PC-9 (cell line): ENCODE measurements around the gene ACACB. TPM values are rescaled to one million over a fixed set of nuclear protein-coding genes. Genes with fewer than 3 reads are reported as not detected.

Source experiments
- BruUV-seq: library from RNA; stranded (reverse); fragments of 400-500 nt; replicated peaks from 2 replicates; lab custom pipeline; 2021; lab: Mats Ljungman, UMichigan
- CTCF ChIA-PET: fragments of 300-600 bp; sonication (Branson Sonifier 250); formaldehyde crosslinking; loops from one replicate; lab custom pipeline; 2022; ENCODE audit warnings: antibody characterized with exemption; lab: Charles Lee
- POLR2A ChIA-PET: fragments of 300-600 bp; sonication (Branson Sonifier 250); formaldehyde crosslinking; loops from one replicate; lab custom pipeline; 2022; ENCODE audit warnings: antibody characterized with exemption; ENCODE audit not compliant: unreplicated experiment; lab: Charles Lee
- DNase-seq, 2 experiments: peaks; one replicate each; pipeline versions ENCODE4 v3.0.0 to v3.0.0-alpha.2; 2015 to 2022; ENCODE audit warnings: mixed read lengths in 1 of 2
- H2AFZ ChIP-seq: fragments of 200-600 bp; sonication (generic); 2 replicates; pipeline ENCODE4 v1.8.1; 2017; ENCODE audit warnings: antibody characterized with exemption
- H3F3A ChIP-seq: fragments of 200-600 bp; sonication (generic); 2 replicates; pipeline ENCODE4 v1.8.1; 2017; ENCODE audit warnings: antibody characterized with exemption, mild to moderate bottlenecking, low read depth; ENCODE audit not compliant: insufficient read depth
- H3K27ac ChIP-seq: fragments of 200-600 bp; sonication (generic); 2 replicates; pipeline ENCODE4 v1.6.1; 2016; ENCODE audit warnings: mixed run types
- H3K27me3 ChIP-seq: fragments of 200-600 bp; sonication (generic); 2 replicates; pipeline ENCODE4 v1.6.1; 2016; ENCODE audit warnings: low read depth, mixed run types; ENCODE audit not compliant: insufficient read depth
- H3K36me3 ChIP-seq: fragments of 200-600 bp; sonication (generic); 2 replicates; pipeline ENCODE4 v1.6.1; 2016; ENCODE audit warnings: low read depth, mixed run types
- H3K4me1 ChIP-seq: fragments of 200-600 bp; sonication (generic); replicated peaks from 2 replicates; pipeline ENCODE4 v1.6.1; 2016; ENCODE audit warnings: mixed run types; ENCODE audit not compliant: insufficient read depth
- H3K4me2 ChIP-seq: fragments of 200-600 bp; sonication (generic); 2 replicates; pipeline ENCODE4 v1.6.1; 2017; ENCODE audit warnings: mixed run types
- H3K4me3 ChIP-seq: fragments of 200-600 bp; sonication (generic); 2 replicates; pipeline ENCODE4 v1.6.1; 2016; ENCODE audit warnings: mixed run types
- H3K79me2 ChIP-seq: fragments of 200-600 bp; sonication (generic); 2 replicates; pipeline ENCODE4 v1.6.1; 2017; ENCODE audit warnings: low read depth, mixed run types
- H3K9me2 ChIP-seq: fragments of 200-600 bp; sonication (generic); 2 replicates; pipeline ENCODE4 v1.8.1; 2017; ENCODE audit warnings: mild to moderate bottlenecking; ENCODE audit not compliant: insufficient read depth
- H3K9me3 ChIP-seq: fragments of 200-600 bp; sonication (generic); 2 replicates; pipeline ENCODE4 v1.8.1; 2016; ENCODE audit warnings: low read depth; ENCODE audit not compliant: insufficient read depth
- H4K20me1 ChIP-seq: fragments of 200-600 bp; sonication (generic); 2 replicates; pipeline ENCODE4 v1.8.1; 2017; ENCODE audit not compliant: insufficient read depth
- EZH2 ChIP-seq: fragments of 200-600 bp; sonication (generic); IDR thresholded peaks from 2 replicates; pipeline ENCODE4 v1.8.0; 2017; ENCODE audit warnings: antibody characterized with exemption, low read depth
- intact Hi-C: fragments of 100-400 bp; cut with micrococcal nuclease; formaldehyde crosslinking; loops from one replicate; pipeline ENCODE4 v1.10.0; 2022; ENCODE audit not compliant: unreplicated experiment
- total RNA-seq: library from RNA; stranded (reverse); gene quantifications from 2 replicates; pipeline ENCODE4 v1.2.3, GENCODE V29; 2021
- TF ChIP-seq, protein P1 (sequence below): fragments of 200-600 bp; sonication (generic); conservative IDR thresholded peaks from 2 replicates; pipeline ENCODE4 v1.6.1; 2017; ENCODE audit warnings: mixed run types, antibody characterized with exemption, mild to moderate bottlenecking, moderate library complexity

ACACB gene
- total RNA-seq, 1 experiment from 2014 or later, result 13.8 TPM

DNA sequence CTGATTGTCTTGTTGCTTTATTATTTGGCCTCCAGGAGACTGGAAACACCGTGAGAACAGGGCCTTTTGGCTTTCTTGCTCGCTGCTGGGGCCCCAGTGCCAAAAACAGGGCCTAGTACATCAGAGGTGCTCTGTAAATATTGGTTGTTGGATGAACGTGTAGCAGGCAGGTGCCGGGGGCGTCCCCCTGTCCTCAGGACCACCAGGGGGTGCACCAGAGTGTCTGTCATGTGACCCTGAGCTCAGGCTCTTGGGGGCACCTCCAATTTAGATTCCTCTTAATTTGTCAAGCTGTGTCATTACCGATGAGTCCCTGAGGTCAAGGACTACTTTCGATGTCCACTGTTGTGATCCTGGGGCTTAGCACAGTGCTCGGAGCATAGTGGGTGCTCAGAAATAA is 87.1 kb downstream of the ACACB start:
- H3K27me3 ChIP-seq, result no peaks in the 10 kb centered on the region
- no peak overlapping the region for H3K4me3 ChIP-seq
- CTCF ChIA-PET, result no interaction called here
- no peaks in the 10 kb centered on the region for H3K9me2 ChIP-seq
- no peaks in the 10 kb centered on the region for H3K79me2 ChIP-seq
- TF ChIP-seq EZH2, result no peak
- TF ChIP-seq, protein P1, sequence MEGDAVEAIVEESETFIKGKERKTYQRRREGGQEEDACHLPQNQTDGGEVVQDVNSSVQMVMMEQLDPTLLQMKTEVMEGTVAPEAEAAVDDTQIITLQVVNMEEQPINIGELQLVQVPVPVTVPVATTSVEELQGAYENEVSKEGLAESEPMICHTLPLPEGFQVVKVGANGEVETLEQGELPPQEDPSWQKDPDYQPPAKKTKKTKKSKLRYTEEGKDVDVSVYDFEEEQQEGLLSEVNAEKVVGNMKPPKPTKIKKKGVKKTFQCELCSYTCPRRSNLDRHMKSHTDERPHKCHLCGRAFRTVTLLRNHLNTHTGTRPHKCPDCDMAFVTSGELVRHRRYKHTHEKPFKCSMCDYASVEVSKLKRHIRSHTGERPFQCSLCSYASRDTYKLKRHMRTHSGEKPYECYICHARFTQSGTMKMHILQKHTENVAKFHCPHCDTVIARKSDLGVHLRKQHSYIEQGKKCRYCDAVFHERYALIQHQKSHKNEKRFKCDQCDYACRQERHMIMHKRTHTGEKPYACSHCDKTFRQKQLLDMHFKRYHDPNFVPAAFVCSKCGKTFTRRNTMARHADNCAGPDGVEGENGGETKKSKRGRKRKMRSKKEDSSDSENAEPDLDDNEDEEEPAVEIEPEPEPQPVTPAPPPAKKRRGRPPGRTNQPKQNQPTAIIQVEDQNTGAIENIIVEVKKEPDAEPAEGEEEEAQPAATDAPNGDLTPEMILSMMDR, result no peak
- H2AFZ ChIP-seq, result no peak overlapping the region
- no peaks in the 10 kb centered on the region for H4K20me1 ChIP-seq
- no peak overlapping the region for H3K27ac ChIP-seq
- H3F3A ChIP-seq, result no peaks in the 10 kb centered on the region
- no TSS peak for BruUV-seq
- DNase-seq, result no peak
- H3K4me1 ChIP-seq, result no peaks in the 10 kb centered on the region
- H3K4me2 ChIP-seq, result no peak overlapping the region
- intact Hi-C loops, result no loop called here
- H3K36me3 ChIP-seq, result no peaks in the 10 kb centered on the region
- POLR2A ChIA-PET, result no interaction called here
- H3K9me3 ChIP-seq, result no peaks in the 10 kb centered on the region

DNA sequence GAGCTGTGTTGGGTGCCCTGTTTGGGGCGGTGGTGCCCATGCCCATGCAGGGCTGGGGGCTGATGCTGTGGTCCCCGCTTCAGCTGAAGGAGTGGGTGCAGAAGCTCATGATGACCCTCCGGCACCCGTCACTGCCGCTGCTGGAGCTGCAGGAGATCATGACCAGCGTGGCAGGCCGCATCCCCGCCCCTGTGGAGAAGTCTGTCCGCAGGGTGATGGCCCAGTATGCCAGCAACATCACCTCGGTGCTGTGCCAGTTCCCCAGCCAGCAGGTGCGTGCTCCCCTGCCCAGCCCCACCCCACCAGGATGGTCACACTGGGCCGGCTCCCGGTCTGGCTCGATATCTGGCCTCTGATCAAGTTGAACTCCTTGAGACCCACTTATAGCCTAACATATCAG is 92.7 kb downstream of the ACACB start:
- ChIA-PET CTCF (no interaction called here), POLR2A (no interaction called here)
- Histone ChIP-seq H3K27me3 (no peaks in the 10 kb centered on the region), H3K36me3 (no peaks in the 10 kb centered on the region), H3K4me3 (no peak overlapping the region), H3K9me3 (no peaks in the 10 kb centered on the region), H3K4me1 (no peaks in the 10 kb centered on the region), H2AFZ (no peak overlapping the region), H3F3A (peaks cover 8% of the 10 kb centered on the region; the same call in 1 of the 2 replicates), H3K9me2 (no peaks in the 10 kb centered on the region), H3K4me2 (no peak overlapping the region), H4K20me1 (no peaks in the 10 kb centered on the region), H3K79me2 (no peaks in the 10 kb centered on the region), H3K27ac (no peak overlapping the region)
- intact Hi-C loops, result no loop called here
- BruUV-seq, result no TSS peak
- no peak for TF ChIP-seq EZH2
- TF ChIP-seq, protein P1, result no peak
- no peak for DNase-seq

DNA sequence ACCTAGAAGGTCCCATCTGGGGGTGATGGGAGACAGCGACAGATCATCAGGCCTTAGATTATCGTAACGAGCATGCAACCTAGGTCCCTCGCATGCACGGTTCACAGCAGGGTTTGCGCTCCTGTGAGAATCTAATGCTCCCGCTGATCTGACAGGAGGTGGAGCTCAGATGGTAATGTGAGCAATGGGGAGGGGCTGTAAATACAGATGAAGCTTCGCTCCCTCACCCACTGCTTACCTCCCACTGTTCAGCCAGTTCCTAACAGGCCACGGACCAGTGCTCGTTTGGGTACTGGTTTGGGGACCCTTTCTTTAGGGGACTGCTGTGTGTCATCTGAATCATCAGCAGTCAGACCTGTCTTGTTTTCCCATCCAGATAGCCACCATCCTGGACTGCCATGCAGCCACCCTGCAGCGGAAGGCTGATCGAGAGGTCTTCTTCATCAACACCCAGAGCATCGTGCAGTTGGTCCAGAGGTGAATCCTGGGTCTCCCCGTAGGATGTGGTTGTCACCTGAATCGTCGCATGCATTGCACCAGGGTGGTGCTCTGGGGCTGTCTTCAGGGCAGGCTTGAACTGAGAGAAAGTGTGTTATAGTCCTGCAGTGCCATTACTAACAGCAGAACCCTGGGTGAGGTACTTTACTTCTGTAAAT is 96.2 kb downstream of the ACACB start:
- H2AFZ ChIP-seq, result no peak overlapping the region

More for the DNA sequence above, 96.2 kb downstream of the ACACB start:
- H3K4me1 ChIP-seq, result no peaks in the 10 kb centered on the region
- H3K27ac ChIP-seq, result no peak overlapping the region
- no peak overlapping the region for H3K4me2 ChIP-seq
- CTCF ChIA-PET, result no interaction called here
- POLR2A ChIA-PET, result no interaction called here
- H3K79me2 ChIP-seq, result no peaks in the 10 kb centered on the region
- TF ChIP-seq, protein P1, result no peak
- TF ChIP-seq EZH2, result no peak
- no peak overlapping the region for H3K4me3 ChIP-seq
- H3K9me3 ChIP-seq, result no peaks in the 10 kb centered on the region
- H3F3A ChIP-seq, result peaks cover 8% of the 10 kb centered on the region; the same call in 1 of the 2 replicates
- no peaks in the 10 kb centered on the region for H3K9me2 ChIP-seq
- H3K36me3 ChIP-seq, result no peaks in the 10 kb centered on the region
- no peaks in the 10 kb centered on the region for H4K20me1 ChIP-seq
- no TSS peak for BruUV-seq
- intact Hi-C loops, result no loop called here
- H3K27me3 ChIP-seq, result no peaks in the 10 kb centered on the region
- no peak for DNase-seq
